HG02798 (cell line): ENCODE results near the gene PDGFB.
"Not testable (repeated sequence)": the region's sequence is repeated elsewhere in the genome, so short reads cannot be mapped to it uniquely, and the experiment has no call there.

Experiments
- ATAC-seq: cut with Tn5 transposase; IDR thresholded peaks from one replicate; pipeline ENCODE4 v1.9.1; 2021; ENCODE audit warnings: mild to moderate bottlenecking; ENCODE audit not compliant: unreplicated experiment, poor library complexity

PDGFB gene

GRCh38 chr22:39230261-39231196 lies 14.3 kb downstream of the PDGFB start:
- ATAC-seq: no peak

DNA sequence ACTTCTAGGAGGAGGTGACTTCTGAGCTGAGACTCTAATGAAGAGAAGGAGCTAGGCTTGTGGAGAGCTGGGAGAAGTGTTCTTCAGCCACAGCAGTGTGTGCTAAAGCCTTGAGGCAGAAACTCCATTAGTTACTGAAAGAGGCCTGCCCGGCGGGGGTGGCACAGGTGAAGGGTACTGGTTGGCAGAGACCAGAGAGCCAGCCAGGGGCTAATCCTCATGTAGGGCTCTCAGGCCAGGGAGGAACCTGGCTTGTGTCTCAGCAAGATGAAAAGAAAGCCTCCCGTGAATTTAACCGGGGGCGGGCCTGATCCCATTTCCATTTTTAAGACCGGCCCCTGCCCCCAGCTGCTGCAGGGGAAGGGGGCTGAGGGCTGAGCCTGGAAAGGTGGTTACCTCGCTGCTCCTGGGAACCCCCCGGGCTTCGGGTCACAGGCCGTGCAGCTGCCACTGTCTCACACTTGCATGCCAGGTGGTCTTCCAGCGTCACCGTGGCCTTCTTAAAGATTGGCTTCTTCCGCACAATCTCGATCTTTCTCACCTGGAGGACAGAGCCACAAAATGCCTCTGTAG lies 15.0 kb downstream of the PDGFB start:
- ATAC-seq: no peak

DNA sequence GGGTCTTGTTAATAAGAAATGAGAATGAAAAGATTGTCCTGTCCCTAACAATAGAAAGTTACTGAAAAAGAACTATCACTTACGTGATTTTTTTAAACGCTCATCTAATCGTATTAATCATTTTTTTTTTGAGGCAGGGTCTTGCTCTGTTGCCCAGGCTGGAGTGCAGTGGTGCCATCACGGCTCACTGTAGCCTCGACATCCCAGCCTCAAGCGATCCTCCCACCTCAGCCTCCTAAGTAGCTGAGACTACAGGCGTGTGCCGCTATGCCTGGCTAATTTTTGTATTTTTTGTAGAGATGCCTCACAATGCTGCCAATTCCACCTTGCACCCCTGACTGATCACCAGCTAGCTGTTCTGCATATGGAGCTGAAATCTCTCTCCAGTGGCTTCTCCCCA lies 15.7 kb downstream of the PDGFB start:
- ATAC-seq: no peak

DNA sequence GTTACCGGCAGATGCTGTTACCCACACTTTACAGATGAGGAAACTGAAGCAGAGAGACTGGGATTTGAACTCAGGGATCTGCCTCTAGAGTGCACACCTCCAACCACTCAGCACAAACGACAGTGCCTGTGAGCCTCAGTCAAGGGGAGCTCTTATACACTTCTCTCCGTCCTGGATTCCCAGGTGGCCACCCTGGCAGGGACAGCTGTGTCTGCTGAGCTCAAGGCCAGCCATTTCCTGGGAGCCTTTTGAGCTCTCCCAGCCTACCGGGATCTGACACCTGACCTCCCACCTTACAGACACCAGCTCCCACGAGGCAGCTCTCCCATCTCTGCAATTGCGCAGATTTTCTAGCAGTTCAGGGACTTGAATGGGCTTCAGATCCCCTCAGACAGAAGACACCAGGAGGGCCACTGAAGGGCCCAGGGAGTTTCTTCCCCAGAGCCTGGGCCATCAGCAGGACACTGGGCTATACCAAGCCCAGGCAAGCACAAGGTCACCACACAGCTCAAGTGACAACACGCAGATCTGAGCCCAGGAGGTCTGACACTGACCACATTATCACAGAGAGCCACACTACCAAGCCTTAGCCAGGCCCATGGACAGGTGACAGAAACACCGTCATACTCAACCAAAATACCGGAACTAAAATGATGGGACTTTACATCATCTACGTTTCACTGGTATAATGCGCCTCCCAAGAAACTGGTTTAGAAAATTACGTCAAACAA lies 17.1 kb downstream of the PDGFB start:
- ATAC-seq: no peak

DNA sequence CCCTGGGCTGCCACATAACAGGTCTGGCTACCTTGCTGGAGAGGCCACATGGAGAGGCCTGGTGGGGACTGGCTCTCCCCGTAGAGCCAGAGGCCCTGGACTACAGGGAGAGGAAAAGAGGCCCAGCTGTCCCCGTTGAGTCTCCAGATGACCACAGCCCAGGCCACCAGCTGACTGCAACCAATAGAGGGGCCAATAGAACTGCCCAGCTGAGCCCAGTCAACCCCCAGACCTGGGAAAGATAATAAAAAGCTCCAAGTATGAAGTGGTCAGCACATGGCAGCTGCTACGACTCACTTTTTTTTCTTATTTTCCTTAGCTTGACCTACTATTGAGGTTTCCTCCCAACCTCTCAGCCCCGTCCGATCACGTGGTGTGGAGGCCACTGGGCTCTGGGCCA lies 18.4 kb downstream of the PDGFB start:
- ATAC-seq: no peak

GRCh38 chr22:39225591-39225990 lies 19.2 kb downstream of the PDGFB start:
- no peak for ATAC-seq

DNA sequence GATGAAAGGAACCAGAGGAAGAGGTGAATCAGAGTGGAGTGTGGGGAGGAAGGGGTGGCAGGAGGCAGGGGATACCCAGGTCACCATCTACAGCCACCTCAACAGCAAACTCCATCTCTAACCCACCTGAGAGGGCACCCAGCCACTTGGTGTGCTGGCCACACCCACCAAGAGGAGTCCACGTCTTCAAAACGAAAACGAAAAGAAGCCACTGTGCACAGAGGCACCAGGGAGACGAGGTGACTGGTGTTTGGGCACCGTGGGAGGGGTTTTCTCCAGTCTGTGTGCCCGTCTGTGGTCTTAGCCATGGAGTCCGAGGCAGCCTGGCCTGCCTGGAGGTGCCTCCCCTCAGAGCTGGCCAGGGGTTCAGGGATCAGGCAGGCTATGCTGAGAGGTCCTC lies 20.2 kb downstream of the PDGFB start:
- ATAC-seq: no peak

DNA sequence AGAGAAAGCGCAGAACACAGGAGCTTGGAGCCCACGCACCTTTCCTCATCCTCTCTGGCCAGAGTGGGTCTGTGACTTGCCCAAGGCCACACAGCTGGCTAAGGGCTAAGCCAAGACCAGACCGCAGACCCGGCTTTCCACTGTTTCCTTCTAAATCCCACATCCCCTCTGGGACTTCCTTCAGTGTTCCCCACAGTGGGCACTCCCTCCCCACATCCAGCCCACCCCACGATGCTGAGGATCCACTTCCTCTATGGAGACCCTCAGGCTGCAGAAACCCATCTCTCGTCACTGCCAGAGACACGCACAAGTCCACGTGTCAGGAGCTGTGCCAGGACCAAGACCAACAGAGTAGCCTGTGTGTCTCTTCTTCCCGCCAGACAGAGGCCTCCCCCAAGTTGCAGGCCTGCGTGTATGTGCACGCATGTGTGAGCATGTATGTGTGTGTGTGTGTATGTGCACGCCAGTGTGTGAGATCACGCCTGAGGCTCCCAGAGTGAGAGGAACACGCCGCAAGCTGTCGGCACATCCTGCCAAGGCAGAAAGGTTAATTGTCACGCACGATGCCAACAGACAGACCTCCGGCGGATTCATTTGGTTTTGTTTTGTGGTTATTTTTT lies 21.6 kb downstream of the PDGFB start:
- no peak for ATAC-seq

DNA sequence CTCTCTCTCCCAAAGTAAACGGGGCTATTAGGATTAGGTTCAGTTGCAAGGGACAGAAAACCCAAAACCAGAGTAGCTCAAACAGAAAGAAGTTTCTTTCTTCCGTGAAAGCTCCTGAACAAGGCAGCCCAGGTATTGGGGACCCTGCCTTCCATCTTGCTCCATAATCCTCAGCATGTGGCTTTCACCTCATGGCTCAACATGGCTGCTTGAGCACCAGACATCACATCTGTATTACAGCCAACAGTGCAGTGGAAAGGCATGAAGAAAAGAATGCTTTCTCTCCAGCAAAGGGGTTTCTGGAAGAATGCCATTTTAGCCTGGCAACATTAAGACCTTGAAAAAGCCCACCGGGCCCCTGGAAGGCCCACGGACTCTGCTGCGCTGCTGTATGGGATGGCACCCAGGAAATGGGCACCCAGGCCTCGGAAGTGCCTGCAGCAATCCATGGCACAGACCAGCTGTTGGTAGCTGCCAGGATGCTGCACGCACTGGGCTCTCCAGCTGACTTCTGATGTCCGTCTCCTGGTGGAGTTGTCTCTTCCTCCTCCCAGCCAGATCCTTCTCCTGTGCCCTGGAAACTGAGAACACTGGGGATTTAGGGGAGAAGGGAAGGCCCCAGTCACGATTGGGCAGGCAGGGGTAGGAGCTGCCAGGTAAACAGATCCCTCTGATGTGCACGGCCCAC lies 22.6 kb downstream of the PDGFB start:
- ATAC-seq: no peak

GRCh38 chr22:39220890-39221850 lies 23.6 kb downstream of the PDGFB start:
- no peak for ATAC-seq

GRCh38 chr22:39220450-39220849 lies 24.3 kb downstream of the PDGFB start:
- ATAC-seq: no peak

DNA sequence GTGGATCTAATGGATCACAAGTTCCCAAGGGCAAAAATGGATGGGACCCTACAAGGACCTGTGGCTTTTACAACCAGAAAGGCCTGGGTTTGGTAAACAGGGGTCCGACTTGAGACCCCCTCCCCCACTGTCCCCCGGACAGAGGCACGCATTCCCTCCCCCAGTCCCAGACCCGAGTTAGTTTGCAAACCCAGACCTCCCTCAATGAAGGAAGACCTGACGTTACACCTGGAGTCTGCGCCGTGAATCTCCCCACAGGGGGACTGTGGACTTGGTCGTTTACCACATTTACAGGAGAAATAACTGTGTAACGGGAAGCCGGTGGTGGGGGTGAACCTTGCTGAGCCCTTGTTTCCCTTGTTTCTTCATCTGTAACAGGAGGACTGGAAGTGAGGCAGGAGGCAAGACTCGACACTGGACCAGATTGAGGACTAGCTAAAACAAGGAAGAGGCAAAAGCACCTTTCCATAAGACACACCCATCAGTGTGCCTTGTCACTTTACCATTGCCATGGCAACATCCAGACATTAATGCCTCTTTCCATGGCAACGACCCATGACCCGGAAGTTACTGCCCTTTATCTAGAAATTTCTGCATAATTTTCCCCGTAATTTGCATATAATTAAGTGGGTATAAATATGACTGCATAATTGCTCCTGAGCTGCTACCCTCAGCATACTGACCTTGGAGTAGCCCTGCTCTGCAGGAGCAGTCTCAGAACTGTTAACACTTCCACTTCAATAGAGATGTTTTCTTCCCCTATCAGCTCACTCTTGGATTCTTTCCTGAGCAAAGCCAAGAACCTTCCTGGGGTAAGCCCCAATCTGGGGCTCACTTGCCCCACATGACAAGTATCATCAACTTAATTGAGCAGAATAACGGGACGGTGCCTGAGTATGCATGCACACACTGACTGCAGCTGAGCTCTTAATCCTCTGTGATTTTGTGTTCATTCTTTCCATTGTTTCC lies 25.4 kb downstream of the PDGFB start:
- ATAC-seq: no peak

DNA sequence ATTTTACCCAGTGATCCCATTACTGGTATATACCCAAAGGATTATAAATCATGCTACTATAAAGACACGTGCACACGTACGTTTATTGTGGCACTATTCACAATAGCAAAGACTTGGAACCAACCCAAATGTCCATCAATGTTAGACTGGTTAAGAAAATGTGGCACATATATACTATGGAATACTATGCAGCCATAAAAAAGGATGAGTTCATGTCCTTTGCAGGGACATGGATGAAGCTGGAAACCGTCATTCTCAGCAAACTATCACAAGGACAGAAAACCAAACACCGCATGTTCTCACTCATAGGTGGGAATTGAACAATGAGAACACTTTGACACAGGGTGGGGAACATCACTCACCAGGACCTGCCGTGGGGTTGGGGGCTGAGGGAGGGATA lies 26.4 kb downstream of the PDGFB start:
- not testable (repeated sequence) for ATAC-seq

- no peak for ATAC-seq
These were observed 28.7 kb downstream of the PDGFB start for GRCh38 chr22:39216143-39216490.

GRCh38 chr22:39215426-39216142 lies 29.2 kb downstream of the PDGFB start:
- ATAC-seq: no peak

DNA sequence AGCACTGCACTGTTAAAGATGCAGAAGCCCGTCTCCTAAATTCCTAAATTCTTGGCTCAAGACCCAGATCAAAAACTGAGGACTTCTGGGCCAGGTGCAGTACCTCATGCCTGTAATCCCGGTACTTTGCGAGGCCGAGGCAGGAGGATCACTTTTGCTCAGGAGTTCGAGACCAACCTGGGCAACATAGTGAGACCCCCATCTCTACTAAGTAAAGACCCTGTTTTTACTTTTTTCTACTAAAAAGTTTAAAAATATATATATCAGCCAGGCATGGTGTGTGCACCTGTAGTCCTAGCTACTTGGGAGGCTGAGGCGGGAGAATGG lies 29.7 kb downstream of the PDGFB start:
- ATAC-seq: no peak

DNA sequence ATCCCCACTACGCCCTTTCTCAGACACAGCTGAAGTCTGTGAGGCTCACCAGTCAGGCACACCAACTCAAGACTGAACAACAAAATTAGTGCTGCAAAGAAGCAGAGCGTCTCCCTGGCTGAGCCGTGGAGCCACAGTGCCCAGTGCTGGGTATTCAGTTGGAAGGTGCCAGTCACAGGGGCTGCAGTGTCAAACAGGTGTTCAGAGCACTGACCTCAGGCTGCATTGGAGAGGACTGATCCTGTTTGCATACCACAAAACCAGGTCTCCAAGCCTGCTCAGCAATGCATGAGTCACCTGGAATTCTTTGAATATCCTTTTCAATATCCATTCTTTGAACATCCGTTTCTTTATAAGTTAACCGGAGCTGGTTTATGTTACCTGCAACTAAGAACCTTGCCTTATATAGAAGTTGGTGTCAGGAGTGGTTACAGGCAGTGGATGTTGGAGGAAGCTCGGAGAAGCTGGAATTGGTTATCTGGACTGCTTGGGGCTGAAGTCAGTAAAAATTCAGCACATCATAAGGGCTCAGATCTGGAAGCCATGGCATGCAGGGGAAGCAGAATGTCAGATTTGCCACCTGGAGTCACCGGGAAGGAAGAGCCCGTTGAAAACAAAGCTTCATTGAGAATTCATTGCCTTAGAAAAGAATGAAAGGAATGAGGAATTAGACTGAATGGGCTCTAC lies 30.3 kb downstream of the PDGFB start:
- ATAC-seq: no peak
